DOHH2 (cell line): ENCODE data around the gene RPL35.

Experiments used
- H3F3A ChIP-seq: fragments of 200-600 bp; sonication (generic), shearing (Covaris generic); 2 replicates; pipeline ENCODE4 v1.6.0; 2016; ENCODE audit warnings: antibody characterized with exemption, mild to moderate bottlenecking; ENCODE audit not compliant: control insufficient read depth, insufficient read depth
- H3K27ac ChIP-seq: fragments of 200-600 bp; sonication (generic); 2 replicates; pipeline ENCODE4 v1.5.1; 2014; ENCODE audit warnings: low read depth, mild to moderate bottlenecking, low read length, moderate library complexity
- H3K27me3 ChIP-seq: fragments of 200-600 bp; sonication (generic); 2 replicates; pipeline ENCODE4 v1.6.1; 2014; ENCODE audit warnings: mild to moderate bottlenecking, low read length, mixed read lengths; ENCODE audit not compliant: control insufficient read depth
- H3K36me3 ChIP-seq: fragments of 200-600 bp; sonication (generic); 2 replicates; pipeline ENCODE4 v1.6.1; 2014; ENCODE audit warnings: mild to moderate bottlenecking, low read length, moderate library complexity, mixed read lengths; ENCODE audit not compliant: control insufficient read depth
- H3K4me1 ChIP-seq: fragments of 200-600 bp; sonication (generic); 2 replicates; pipeline ENCODE4 v1.6.1; 2014; ENCODE audit warnings: mild to moderate bottlenecking, low read length, mixed read lengths; ENCODE audit not compliant: control insufficient read depth
- H3K4me2 ChIP-seq: fragments of 200-600 bp; sonication (generic); 2 replicates; pipeline ENCODE4 v1.6.0; 2014; ENCODE audit warnings: mild to moderate bottlenecking, low read length, moderate library complexity
- H3K4me3 ChIP-seq: fragments of 200-600 bp; sonication (generic); 2 replicates; pipeline ENCODE4 v1.5.1; 2014; ENCODE audit warnings: mild to moderate bottlenecking, low read length, mixed read lengths
- H3K79me2 ChIP-seq: fragments of 200-600 bp; sonication (generic); 2 replicates; pipeline ENCODE4 v1.6.1; 2014; ENCODE audit warnings: mild to moderate bottlenecking, low read length, mixed read lengths; ENCODE audit not compliant: control insufficient read depth
- H3K9me2 ChIP-seq: fragments of 200-600 bp; sonication (generic); replicated peaks from 2 replicates; pipeline ENCODE4 v1.6.1; 2014; ENCODE audit warnings: mild to moderate bottlenecking, low read length, mixed read lengths; ENCODE audit not compliant: control insufficient read depth
- H3K9me3 ChIP-seq: fragments of 200-600 bp; sonication (generic); 2 replicates; pipeline ENCODE4 v1.6.1; 2014; ENCODE audit warnings: antibody characterized with exemption, low read length, mixed read lengths; ENCODE audit not compliant: control insufficient read depth, insufficient read depth
- H4K20me1 ChIP-seq: fragments of 200-600 bp; sonication (generic); 2 replicates; pipeline ENCODE4 v1.6.0; 2014; ENCODE audit warnings: low read depth, mild to moderate bottlenecking, antibody characterized with exemption, low read length, moderate library complexity; ENCODE audit not compliant: control insufficient read depth, insufficient read depth
- CTCF ChIP-seq: fragments of 200-600 bp; sonication (generic); IDR thresholded peaks from one replicate; pipeline ENCODE4 v1.5.1; 2014; ENCODE audit warnings: antibody characterized with exemption, mild to moderate bottlenecking, low read depth, low read length; ENCODE audit not compliant: poor library complexity, severe bottlenecking
- EZH2phosphoT487 ChIP-seq: fragments of 200-600 bp; sonication (generic); IDR thresholded peaks from 2 replicates; pipeline ENCODE4 v1.6.1; 2017; ENCODE audit warnings: borderline replicate concordance, mild to moderate bottlenecking, antibody characterized with exemption, low read length, moderate library complexity, mixed read lengths

The RPL35 gene

GRCh38 chr9:124887832-124888231 lies 26.1 kb upstream of the RPL35 start:
- H3K79me2 ChIP-seq = no peaks in the 10 kb centered on the region
- no peak overlapping the region for H3K4me3 ChIP-seq
- H3K9me2 ChIP-seq = no peaks in the 10 kb centered on the region
- TF ChIP-seq EZH2phosphoT487 (no peak), CTCF (no peak)
- H3K27ac ChIP-seq = no peak overlapping the region
- no peaks in the 10 kb centered on the region for H3K4me1 ChIP-seq
- H3K9me3 ChIP-seq = no peaks in the 10 kb centered on the region
- H4K20me1 ChIP-seq = no peaks in the 10 kb centered on the region
- peaks cover 31% of the 10 kb centered on the region for H3K36me3 ChIP-seq
- no peak overlapping the region for H3K4me2 ChIP-seq
- H3F3A ChIP-seq = no peaks in the 10 kb centered on the region
- H3K27me3 ChIP-seq = no peaks in the 10 kb centered on the region

- H3K36me3 ChIP-seq = peaks cover 31% of the 10 kb centered on the region
- no peak overlapping the region for H3K4me2 ChIP-seq
- no peaks in the 10 kb centered on the region for H3K9me3 ChIP-seq
- H3K4me3 ChIP-seq = no peak overlapping the region
- H4K20me1 ChIP-seq = no peaks in the 10 kb centered on the region
- H3K9me2 ChIP-seq = no peaks in the 10 kb centered on the region
- H3K4me1 ChIP-seq = no peaks in the 10 kb centered on the region
- H3K27me3 ChIP-seq = no peaks in the 10 kb centered on the region
- no peak overlapping the region for H3K27ac ChIP-seq
- H3F3A ChIP-seq = no peaks in the 10 kb centered on the region
- TF ChIP-seq EZH2phosphoT487 = no peak
- no peak for TF ChIP-seq CTCF
- no peaks in the 10 kb centered on the region for H3K79me2 ChIP-seq
Observed at GRCh38 chr9:124886866-124887492, 25.2 kb upstream of the RPL35 start.

GRCh38 chr9:124886461-124886860 lies 24.7 kb upstream of the RPL35 start:
- H3K27me3 ChIP-seq = no peaks in the 10 kb centered on the region
- no peaks in the 10 kb centered on the region for H3K79me2 ChIP-seq
- TF ChIP-seq CTCF (no peak), EZH2phosphoT487 (no peak)
- no peaks in the 10 kb centered on the region for H4K20me1 ChIP-seq
- no peak overlapping the region for H3K4me2 ChIP-seq
- no peaks in the 10 kb centered on the region for H3F3A ChIP-seq
- H3K9me3 ChIP-seq = no peaks in the 10 kb centered on the region
- H3K27ac ChIP-seq = no peak overlapping the region
- H3K36me3 ChIP-seq = peaks cover 30% of the 10 kb centered on the region
- H3K4me3 ChIP-seq = no peak overlapping the region
- no peaks in the 10 kb centered on the region for H3K4me1 ChIP-seq
- no peaks in the 10 kb centered on the region for H3K9me2 ChIP-seq
